Common myeloid progenitor, CD34-positive (primary cell): Measurements from ENCODE around the gene PTPRN2.

Experiments used
- CTCF ChIA-PET: fragments of 350-600 bp; sonication (Branson Sonifier 250); formaldehyde crosslinking; loops from one replicate; lab custom pipeline; 2021; ENCODE audit warnings: antibody characterized with exemption; lab: Charles Lee
- POLR2A ChIA-PET: fragments of 350-600 bp; sonication (Branson Sonifier 250); formaldehyde crosslinking; loops from one replicate; lab custom pipeline; 2021; ENCODE audit warnings: antibody characterized with exemption; lab: Charles Lee
- DNase-seq, 3 donors: peaks; one replicate each; pipeline versions ENCODE4 v3.0.0 to v3.0.0-alpha.2; 2013
- H3K27ac ChIP-seq, 2 experiments: 1 replicate in 1 of 2; 2 replicates in 1 of 2; pipeline ENCODE4 v1.7.0; 2013; ENCODE audit warnings: inconsistent platforms in 2 of 2, low read length in 2 of 2, mild to moderate bottlenecking in 2 of 2, low read depth in 1 of 2, moderate library complexity in 1 of 2; ENCODE audit not compliant: severe bottlenecking in 2 of 2, insufficient read depth in 1 of 2, poor library complexity in 1 of 2
- H3K27me3 ChIP-seq, 5 experiments: replicated peaks in 2 of 5; 1 replicate in 3 of 5; 2 replicates in 2 of 5; pipeline versions ENCODE4 v1.6.1 to v1.7.0; 2013; ENCODE audit warnings: low read length in 4 of 5, mild to moderate bottlenecking in 2 of 5, moderate library complexity in 2 of 5, inconsistent platforms in 1 of 5; ENCODE audit not compliant: insufficient read depth in 5 of 5, control insufficient read depth in 4 of 5
- H3K36me3 ChIP-seq, 4 experiments: 1 replicate in 2 of 4; 2 replicates in 2 of 4; pipeline versions ENCODE4 v1.6.1 to v1.7.0; 2013; ENCODE audit warnings: low read length in 3 of 4, control low read depth in 1 of 4, mild to moderate bottlenecking in 1 of 4; ENCODE audit not compliant: control insufficient read depth in 4 of 4, insufficient read depth in 4 of 4
- H3K4me1 ChIP-seq, 4 experiments: 1 replicate in 3 of 4; 2 replicates in 1 of 4; pipeline versions ENCODE4 v1.6.1 to v1.7.1; 2013; ENCODE audit warnings: low read length in 3 of 4, mild to moderate bottlenecking in 3 of 4, control low read depth in 1 of 4, inconsistent platforms in 1 of 4, moderate library complexity in 1 of 4; ENCODE audit not compliant: control insufficient read depth in 4 of 4, insufficient read depth in 4 of 4; ENCODE audit errors: control extremely low read depth in 1 of 4
- H3K4me3 ChIP-seq, 7 experiments: 1 replicate in 4 of 7; 2 replicates in 3 of 7; pipeline versions ENCODE4 v1.5.1 to v1.7.0; 2013; ENCODE audit warnings: mild to moderate bottlenecking in 7 of 7, low read length in 6 of 7, moderate library complexity in 6 of 7, inconsistent platforms in 2 of 7, low read depth in 2 of 7, control low read depth in 1 of 7; ENCODE audit not compliant: insufficient read depth in 4 of 7, control insufficient read depth in 1 of 7; ENCODE audit errors: extremely low read depth in 1 of 7
- H3K9me3 ChIP-seq, 5 experiments: 1 replicate in 4 of 5; 2 replicates in 1 of 5; pipeline versions ENCODE4 v1.6.1 to v1.7.1; 2013; ENCODE audit warnings: low read length in 4 of 5, mild to moderate bottlenecking in 2 of 5, inconsistent platforms in 1 of 5, low read depth in 1 of 5, moderate library complexity in 1 of 5; ENCODE audit not compliant: control insufficient read depth in 4 of 5, insufficient read depth in 2 of 5; ENCODE audit errors: control extremely low read depth in 1 of 5
- WGBS: methylation state at CpG from one replicate; pipeline ENCODE4 v1.1.5; 2013; ENCODE audit not compliant: insufficient coverage; 5-methylcytosine and 5-hydroxymethylcytosine counted together

Gene PTPRN2

DNA sequence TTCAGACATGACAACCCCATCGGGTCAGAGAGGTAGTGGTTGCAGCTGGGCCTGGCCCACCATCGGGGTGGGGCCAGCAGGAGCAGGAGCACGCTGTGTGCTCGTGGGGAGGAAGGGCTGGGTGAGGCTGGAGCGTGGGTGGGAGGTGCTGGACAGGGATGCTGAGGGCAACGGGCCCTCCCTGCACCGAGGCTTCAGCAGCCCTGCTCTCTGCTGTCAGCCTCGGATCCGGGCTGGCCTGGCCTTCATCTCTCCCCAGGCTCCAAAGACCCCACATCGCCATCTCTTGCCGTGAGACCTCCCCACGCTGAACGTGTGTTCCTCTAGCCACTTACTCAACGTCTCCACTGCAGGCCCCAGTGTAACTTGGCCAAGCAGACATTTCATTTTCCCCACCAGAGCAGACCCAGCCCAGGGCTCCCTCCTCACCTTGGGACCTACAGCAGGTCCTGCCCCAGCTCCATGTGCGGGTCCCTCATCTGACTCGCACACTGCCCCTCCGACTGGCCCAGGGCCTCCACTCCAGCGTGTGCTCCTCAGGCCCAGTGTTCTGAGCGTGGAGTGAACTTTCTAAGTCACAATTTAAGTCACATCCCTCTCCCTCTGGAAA lies 788.4 kb downstream of the PTPRN2 start:
- Histone ChIP-seq H3K4me1 (no peaks in the 10 kb centered on the region), H3K36me3 (no peaks in the 10 kb centered on the region), H3K4me3 (no peak overlapping the region), H3K27ac (no peak overlapping the region), H3K9me3 (no peaks in the 10 kb centered on the region), H3K27me3 (peaks cover 0 to 6% (median 0%) of the 10 kb centered on the region in 5 experiments)
- DNase-seq: no peak
- 94% methylated on average over 15 of the region's 19 CpGs for WGBS
- ChIA-PET POLR2A (no interaction called here), CTCF (no interaction called here)

DNA sequence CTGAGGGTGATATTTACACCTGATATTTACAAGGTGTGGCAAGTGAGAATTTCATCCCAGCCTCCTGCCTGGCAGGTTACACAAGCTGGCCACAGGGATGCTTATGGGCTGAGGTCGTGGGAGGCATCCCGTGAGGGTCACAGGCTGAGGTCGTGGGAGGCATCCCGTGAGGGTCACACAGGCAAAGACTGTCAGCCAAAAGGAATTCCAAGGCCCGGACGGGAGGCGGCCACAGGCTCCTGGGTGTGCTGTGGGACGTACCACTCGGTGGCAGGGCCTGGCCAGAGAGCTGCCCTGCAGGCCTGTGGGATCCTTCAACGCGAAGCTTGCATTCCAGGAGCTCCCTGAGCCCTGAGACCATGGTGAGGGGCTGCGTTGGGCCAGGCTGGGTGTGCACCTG lies 790.3 kb downstream of the PTPRN2 start:
- DNase-seq: no peak
- H3K27ac ChIP-seq: no peak overlapping the region
- WGBS: 93% methylated on average over 12 of the region's 12 CpGs
- CTCF ChIA-PET: no interaction called here
- no peak overlapping the region for H3K4me3 ChIP-seq
- no peaks in the 10 kb centered on the region for H3K36me3 ChIP-seq
- H3K4me1 ChIP-seq: no peaks in the 10 kb centered on the region
- POLR2A ChIA-PET: no interaction called here
- no peaks in the 10 kb centered on the region for H3K9me3 ChIP-seq
- H3K27me3 ChIP-seq: peaks cover 0 to 2% (median 0%) of the 10 kb centered on the region in 5 experiments

DNA sequence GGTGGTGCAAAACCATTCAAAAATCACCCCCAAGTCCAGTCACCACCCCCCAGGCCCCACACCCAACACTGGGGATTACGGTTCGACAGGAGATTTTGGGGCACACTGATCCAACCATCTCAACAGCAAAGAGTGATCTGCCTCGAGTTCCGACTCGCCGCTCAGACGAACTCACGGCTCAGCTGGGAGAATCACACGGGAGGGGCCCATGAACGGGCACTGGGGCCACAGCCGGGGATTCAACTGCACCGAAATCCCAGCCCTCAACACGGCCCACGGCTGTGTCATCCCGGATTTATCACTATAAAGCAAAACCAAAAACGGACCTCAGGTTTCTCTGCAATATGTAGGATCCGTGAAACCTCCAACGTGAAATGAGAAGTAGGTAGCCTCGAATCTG lies 790.8 kb downstream of the PTPRN2 start:
- Histone ChIP-seq H3K9me3 (no peaks in the 10 kb centered on the region), H3K27ac (no peak overlapping the region), H3K36me3 (no peaks in the 10 kb centered on the region), H3K4me1 (no peaks in the 10 kb centered on the region), H3K27me3 (peaks cover 0 to 5% (median 0%) of the 10 kb centered on the region in 5 experiments), H3K4me3 (no peak overlapping the region)
- ChIA-PET CTCF (no interaction called here), POLR2A (no interaction called here)
- 98% methylated on average over 17 of the region's 19 CpGs for WGBS
- DNase-seq: no peak

GRCh38 chr7:157795643-157796042 lies 792.0 kb downstream of the PTPRN2 start:
- CTCF ChIA-PET: no interaction called here
- DNase-seq: no peak
- Histone ChIP-seq H3K27ac (no peak overlapping the region), H3K36me3 (no peaks in the 10 kb centered on the region), H3K4me3 (no peak overlapping the region), H3K27me3 (peaks cover 0 to 5% (median 0%) of the 10 kb centered on the region in 5 experiments), H3K4me1 (no peaks in the 10 kb centered on the region), H3K9me3 (no peaks in the 10 kb centered on the region)
- POLR2A ChIA-PET: no interaction called here
- 91% methylated on average over 10 of the region's 13 CpGs for WGBS

DNA sequence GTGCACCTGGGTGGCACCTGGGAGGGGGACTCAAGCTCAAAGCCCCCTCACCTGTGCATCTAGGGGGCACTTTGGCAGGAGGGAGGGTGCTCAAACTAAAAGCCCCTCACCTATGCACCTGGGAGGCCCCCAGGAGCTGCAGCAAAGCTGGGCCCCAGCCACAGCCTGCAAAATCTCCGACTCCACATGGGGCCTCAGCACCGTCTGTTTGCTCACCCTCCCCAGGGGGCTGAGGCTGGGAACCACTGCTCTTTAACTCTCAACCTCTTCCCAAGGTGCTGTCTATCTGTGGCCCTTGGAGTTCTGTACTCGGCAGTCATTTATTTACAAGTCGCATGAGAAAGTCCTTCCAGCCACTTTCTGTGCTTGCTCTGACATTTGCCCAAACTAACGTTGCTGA lies 792.4 kb downstream of the PTPRN2 start:
- no peaks in the 10 kb centered on the region for H3K36me3 ChIP-seq
- DNase-seq: no peak
- H3K4me3 ChIP-seq: no peak overlapping the region
- H3K4me1 ChIP-seq: no peaks in the 10 kb centered on the region
- no peak overlapping the region for H3K27ac ChIP-seq
- WGBS: 89% methylated on average over 4 of the region's 5 CpGs
- H3K27me3 ChIP-seq: peaks cover 0 to 5% (median 0%) of the 10 kb centered on the region in 5 experiments
- ChIA-PET CTCF (no interaction called here), POLR2A (no interaction called here)
- H3K9me3 ChIP-seq: no peaks in the 10 kb centered on the region

DNA sequence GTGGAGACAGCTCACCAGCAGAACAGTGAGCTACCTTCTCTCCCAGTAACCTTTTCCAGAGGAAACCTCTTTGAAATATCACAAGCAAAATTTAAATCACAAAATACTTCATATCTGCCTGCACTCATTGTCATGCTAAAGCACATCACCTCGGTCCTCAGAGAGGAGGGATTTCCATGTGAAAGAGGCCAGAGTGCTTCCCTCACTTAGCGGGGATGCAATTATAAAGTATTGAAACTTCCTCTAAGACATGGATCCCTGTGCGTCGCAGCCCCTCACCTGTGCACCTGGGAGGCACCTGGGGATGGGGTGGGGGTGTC lies 792.9 kb downstream of the PTPRN2 start:
- peaks cover 0 to 5% (median 0%) of the 10 kb centered on the region in 5 experiments for H3K27me3 ChIP-seq
- H3K36me3 ChIP-seq: no peaks in the 10 kb centered on the region
- H3K27ac ChIP-seq: no peak overlapping the region
- CTCF ChIA-PET: no interaction called here
- DNase-seq: no peak
- WGBS: 89% methylated on average over 3 of the region's 4 CpGs
- no peaks in the 10 kb centered on the region for H3K9me3 ChIP-seq
- POLR2A ChIA-PET: no interaction called here
- no peaks in the 10 kb centered on the region for H3K4me1 ChIP-seq
- H3K4me3 ChIP-seq: no peak overlapping the region

DNA sequence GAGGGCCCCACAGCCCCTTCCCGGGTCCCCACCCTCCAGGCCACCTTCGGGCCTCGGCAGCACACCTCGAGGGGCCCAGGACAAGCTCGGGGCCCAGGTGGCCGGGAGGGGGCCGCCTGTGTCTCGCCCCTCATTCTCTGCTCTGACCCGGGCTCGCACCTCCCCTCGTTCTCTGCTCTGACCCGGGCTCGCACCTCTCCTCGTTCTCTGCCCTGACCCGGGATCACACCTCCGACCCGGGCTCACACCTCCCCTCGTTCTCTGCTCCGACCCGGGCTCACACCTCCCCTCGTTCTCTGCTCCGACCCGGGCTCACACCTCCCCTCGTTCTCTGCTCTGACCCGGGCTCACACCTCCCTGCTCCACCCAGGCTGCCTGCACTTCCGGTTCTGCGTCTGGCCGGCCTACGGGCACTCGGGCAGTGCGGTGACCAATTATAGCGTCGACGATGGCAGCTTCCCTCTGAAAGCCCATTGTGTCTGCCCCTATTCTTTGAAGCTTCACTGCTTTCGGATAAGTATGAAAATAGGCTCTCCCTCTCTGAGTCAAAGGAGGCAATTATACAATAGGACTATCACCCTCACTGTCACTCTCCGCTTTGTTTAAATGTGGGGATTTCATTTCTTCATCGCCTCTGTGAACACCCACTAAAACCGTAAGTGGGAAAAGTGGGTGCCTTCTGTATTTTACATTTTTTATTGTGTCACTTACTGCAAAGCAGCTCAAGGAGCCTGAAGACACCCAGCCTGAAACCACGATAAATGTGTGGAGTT lies 793.5 kb downstream of the PTPRN2 start:
- ChIA-PET CTCF (no interaction called here), POLR2A (no interaction called here)
- WGBS: 91% methylated on average over 36 of the region's 39 CpGs
- Histone ChIP-seq H3K27me3 (peaks cover 0 to 3% (median 0%) of the 10 kb centered on the region in 5 experiments), H3K27ac (no peak overlapping the region), H3K36me3 (no peaks in the 10 kb centered on the region), H3K4me3 (no peak overlapping the region), H3K4me1 (no peaks in the 10 kb centered on the region), H3K9me3 (no peaks in the 10 kb centered on the region)
- no peak for DNase-seq
